Activated CD8-positive, alpha-beta memory T cell treated with anti-CD3 and anti-CD28 coated beads, Interleukin-2, amount 50 U/mL, for 48 hours (primary cell): ENCODE results near the gene EIF4A3.

Source experiments
- DNase-seq: peaks from one replicate; pipeline ENCODE4 v3.0.0-alpha.2; 2020

Gene EIF4A3

GRCh38 chr17:80147035-80147822 lies at the start of gene EIF4A3:
Gene EIF4A3 (minus strand): TSS chr17:80147128. CDS start chr17:80146961, 167 bp downstream.
- peak; percentile 95 for DNase-seq

- no peak for DNase-seq
These were observed 49.7 kb upstream of the EIF4A3 start for GRCh38 chr17:80196652-80197051.

- DNase-seq = peak; percentile 86
These were observed 49.0 kb upstream of the EIF4A3 start for GRCh38 chr17:80195671-80196529.

- DNase-seq = no peak
These were observed 48.2 kb upstream of the EIF4A3 start for GRCh38 chr17:80195141-80195540.

- DNase-seq = no peak
These were observed 45.1 kb upstream of the EIF4A3 start for GRCh38 chr17:80191865-80192661.

GRCh38 chr17:80191192-80191591 lies 44.3 kb upstream of the EIF4A3 start:
- DNase-seq = no peak

GRCh38 chr17:80190716-80191115 lies 43.8 kb upstream of the EIF4A3 start:
- no peak for DNase-seq

- DNase-seq = no peak
These were observed 42.7 kb upstream of the EIF4A3 start for GRCh38 chr17:80189611-80190010.

- no peak for DNase-seq
These were observed 40.6 kb upstream of the EIF4A3 start for GRCh38 chr17:80187515-80187941.

- DNase-seq = no peak
These were observed 40.2 kb upstream of the EIF4A3 start for GRCh38 chr17:80187090-80187489.

- no peak for DNase-seq
These were observed 39.0 kb upstream of the EIF4A3 start for GRCh38 chr17:80185968-80186367.

GRCh38 chr17:80184423-80184714 lies 37.4 kb upstream of the EIF4A3 start:
- no peak for DNase-seq

- no peak for DNase-seq
These were observed 36.9 kb upstream of the EIF4A3 start for GRCh38 chr17:80183581-80184422.

- DNase-seq = no peak
These were observed 35.9 kb upstream of the EIF4A3 start for GRCh38 chr17:80182845-80183223.

GRCh38 chr17:80182118-80182844 lies 35.4 kb upstream of the EIF4A3 start:
- no peak for DNase-seq

- DNase-seq = no peak
These were observed 34.5 kb upstream of the EIF4A3 start for GRCh38 chr17:80181431-80181830.

- no peak for DNase-seq
These were observed 33.3 kb upstream of the EIF4A3 start for GRCh38 chr17:80180192-80180591.

- DNase-seq = no peak
These were observed 31.2 kb upstream of the EIF4A3 start for GRCh38 chr17:80177986-80178595.

- DNase-seq = no peak
These were observed 29.8 kb upstream of the EIF4A3 start for GRCh38 chr17:80176757-80177156.

GRCh38 chr17:80173916-80174315 lies 27.0 kb upstream of the EIF4A3 start:
- no peak for DNase-seq

GRCh38 chr17:80173126-80173525 lies 26.2 kb upstream of the EIF4A3 start:
- no peak for DNase-seq
